ACC112 (cell line): ENCODE results near the gene OSM.

ENCODE experiments used
- H2AFZ ChIP-seq: fragments of 200-600 bp; sonication (generic); one replicate; pipeline ENCODE4 v1.6.0; 2017; ENCODE audit warnings: antibody characterized with exemption, low read length; ENCODE audit not compliant: unreplicated experiment
- H3K27ac ChIP-seq: fragments of 200-600 bp; sonication (generic); 2 replicates; pipeline ENCODE4 v1.5.1; 2014; ENCODE audit warnings: low read depth, mild to moderate bottlenecking, antibody characterized with exemption, low read length, moderate library complexity
- H3K27me3 ChIP-seq: fragments of 200-600 bp; sonication (generic); 2 replicates; pipeline ENCODE4 v1.6.1; 2014; ENCODE audit warnings: mild to moderate bottlenecking, antibody characterized with exemption, low read length, moderate library complexity, mixed read lengths; ENCODE audit not compliant: insufficient read depth
- H3K36me3 ChIP-seq: fragments of 200-600 bp; sonication (generic); 2 replicates; pipeline ENCODE4 v1.6.1; 2016; ENCODE audit warnings: mild to moderate bottlenecking, antibody characterized with exemption, low read length, moderate library complexity, mixed read lengths; ENCODE audit not compliant: insufficient read depth
- H3K4me1 ChIP-seq: fragments of 200-600 bp; sonication (generic); one replicate; pipeline ENCODE4 v1.6.1; 2016; ENCODE audit warnings: low read length, mixed read lengths; ENCODE audit not compliant: insufficient read depth, unreplicated experiment, control insufficient read depth
- H3K4me3 ChIP-seq: fragments of 200-600 bp; sonication (generic); 2 replicates; pipeline ENCODE4 v1.5.1; 2014; ENCODE audit warnings: mild to moderate bottlenecking, low read depth, low read length
- H3K79me2 ChIP-seq: fragments of 200-600 bp; sonication (generic); one replicate; pipeline ENCODE4 v1.6.0; 2016; ENCODE audit warnings: low read length; ENCODE audit not compliant: control insufficient read depth, unreplicated experiment, insufficient read depth

OSM gene

GRCh38 chr22:30249049-30250038, 17.3 kb downstream of the OSM start:
- H3K4me1 ChIP-seq = peaks cover 70% of the 10 kb centered on the region
- H3K79me2 ChIP-seq = peaks cover 27% of the 10 kb centered on the region
- no peaks in the 10 kb centered on the region for H3K36me3 ChIP-seq
- H3K4me3 ChIP-seq = no peak overlapping the region
- peak overlapping the region; percentile 87; the same call in 1 of the 2 replicates for H3K27ac ChIP-seq
- no peaks in the 10 kb centered on the region for H3K27me3 ChIP-seq
- H2AFZ ChIP-seq = no peak overlapping the region

DNA sequence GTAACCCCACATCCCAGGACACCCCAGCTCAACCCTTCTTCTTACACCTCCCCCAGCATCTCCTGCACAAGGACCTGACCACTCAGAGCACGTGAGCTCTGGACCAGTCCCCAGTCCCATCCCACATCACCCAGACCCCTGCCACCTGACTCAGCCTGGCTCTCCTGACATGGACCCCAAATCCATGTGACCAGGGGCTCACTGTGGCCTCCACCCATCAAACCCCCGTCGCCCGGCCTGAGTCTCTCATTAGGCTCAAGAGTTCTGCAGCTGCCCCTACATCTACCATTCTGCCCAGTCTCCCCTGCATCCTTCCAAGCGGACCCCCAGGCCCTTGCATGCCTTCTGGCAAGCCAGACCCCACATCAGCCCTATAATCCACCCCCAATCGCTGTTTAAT, 18.2 kb downstream of the OSM start:
- no peak overlapping the region for H3K4me3 ChIP-seq

DNA sequence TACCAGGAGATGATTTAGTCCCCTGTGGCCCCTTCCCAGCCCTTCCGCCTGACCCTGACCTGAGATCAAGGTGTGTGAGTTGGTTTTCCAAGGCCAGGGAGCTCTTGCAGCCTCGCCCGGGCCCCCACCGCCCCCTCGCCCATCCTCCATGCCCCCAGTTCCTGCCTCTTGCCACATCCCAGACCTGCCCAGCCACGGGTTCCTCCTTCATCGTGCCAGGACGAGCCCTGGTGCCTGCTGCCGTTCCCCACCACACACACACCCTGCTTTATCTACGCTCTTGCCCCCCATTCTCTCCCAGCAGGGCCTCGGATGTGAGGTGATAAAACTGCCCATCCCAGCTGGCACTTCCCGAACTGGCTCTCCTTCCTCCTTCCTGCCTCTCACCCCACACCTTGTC, 18.7 kb downstream of the OSM start:
- no peaks in the 10 kb centered on the region for H3K27me3 ChIP-seq
- H2AFZ ChIP-seq = no peak overlapping the region
- no peaks in the 10 kb centered on the region; the same call in 1 of the 2 replicates for H3K36me3 ChIP-seq
- peaks cover 79% of the 10 kb centered on the region for H3K4me1 ChIP-seq
- no peak overlapping the region for H3K4me3 ChIP-seq
- peak overlapping the region; percentile 89; the same call in 1 of the 2 replicates for H3K27ac ChIP-seq
- peaks cover 28% of the 10 kb centered on the region for H3K79me2 ChIP-seq

More for the DNA sequence above, 18.2 kb downstream of the OSM start:
- Histone ChIP-seq H3K27ac (peak overlapping the region; percentile 87; the same call in 1 of the 2 replicates), H3K79me2 (peaks cover 28% of the 10 kb centered on the region), H2AFZ (no peak overlapping the region), H3K36me3 (no peaks in the 10 kb centered on the region), H3K4me1 (peaks cover 73% of the 10 kb centered on the region), H3K27me3 (no peaks in the 10 kb centered on the region)

DNA sequence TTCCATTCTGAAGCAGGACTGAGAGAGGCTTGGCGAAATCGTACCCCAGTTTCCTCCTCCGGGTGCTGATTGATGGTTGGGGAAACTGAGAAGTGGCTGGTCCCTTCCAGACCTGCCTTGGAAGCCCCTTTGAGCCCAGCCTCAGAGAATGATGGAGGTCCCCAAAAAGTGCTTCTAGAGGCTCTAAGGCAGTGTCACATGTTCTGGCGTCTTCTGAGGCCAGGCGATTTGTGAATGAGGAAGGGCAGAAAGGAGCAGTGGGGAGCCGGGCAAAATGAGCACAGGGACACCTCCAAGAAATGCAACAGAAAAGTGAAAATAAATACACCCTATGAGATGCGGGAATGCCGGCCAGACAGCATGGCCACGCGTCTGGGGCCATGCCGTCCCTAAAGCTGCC, 19.1 kb downstream of the OSM start:
- peak overlapping the region; percentile 91 for H3K4me3 ChIP-seq
- H2AFZ ChIP-seq = no peak overlapping the region

GRCh38 chr22:30246814-30247376, 19.8 kb downstream of the OSM start:
- Histone ChIP-seq H3K79me2 (peaks cover 28% of the 10 kb centered on the region), H3K27me3 (no peaks in the 10 kb centered on the region)

More for the DNA sequence above, 19.1 kb downstream of the OSM start:
- Histone ChIP-seq H3K27ac (peak overlapping the region; percentile 89), H3K36me3 (no peaks in the 10 kb centered on the region; the same call in 1 of the 2 replicates), H3K4me1 (peaks cover 80% of the 10 kb centered on the region), H3K79me2 (peaks cover 28% of the 10 kb centered on the region), H3K27me3 (no peaks in the 10 kb centered on the region)

DNA sequence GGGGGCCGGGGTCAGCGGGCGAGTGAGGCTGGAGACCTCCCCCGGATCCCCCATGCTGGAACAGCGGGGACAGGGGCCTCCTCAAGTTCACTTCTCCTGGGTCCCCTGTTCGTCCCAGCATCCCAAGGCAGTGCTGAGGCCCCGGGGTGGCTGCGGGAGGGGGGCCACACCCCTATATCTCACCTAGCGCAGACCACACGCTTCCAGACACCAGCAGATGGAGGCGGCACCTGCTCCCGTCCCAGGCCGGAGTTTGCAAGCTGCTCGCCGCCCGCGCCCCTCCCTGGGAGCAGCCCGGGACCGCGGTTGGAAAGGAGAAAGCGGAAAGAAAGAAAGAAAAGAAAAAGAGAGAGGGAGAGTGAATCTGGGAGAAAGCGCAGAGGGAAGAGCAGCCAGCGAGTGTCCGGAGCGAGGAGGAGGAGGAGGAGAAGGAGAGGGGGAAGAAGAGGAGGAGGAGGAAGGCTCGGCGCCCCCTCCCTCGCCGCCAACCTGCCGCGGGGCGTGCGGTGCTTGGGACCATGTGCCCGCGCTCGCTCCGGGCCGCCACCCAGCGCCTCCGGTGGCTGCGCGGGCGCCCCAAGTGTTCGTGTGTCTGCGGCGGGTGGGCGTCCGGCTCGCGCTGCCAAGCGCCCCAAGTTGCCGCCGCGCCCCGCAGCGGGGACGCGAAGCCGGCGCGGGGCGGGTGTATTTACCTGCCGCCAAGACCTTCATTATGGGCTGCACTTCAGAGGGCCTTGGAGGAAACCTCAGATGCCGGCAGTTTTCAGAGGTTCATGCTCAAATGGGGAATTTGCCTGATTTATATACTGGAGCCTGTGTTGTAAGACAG, 20.5 kb downstream of the OSM start, which contains the start of gene LIF:
Gene LIF, minus strand, starts transcription at position 775 of the 829 bp plus-strand sequence. Its CDS starts 64 bp downstream, at position 711.
- Histone ChIP-seq H3K36me3 (no peaks in the 10 kb centered on the region; the same call in 1 of the 2 replicates), H3K4me1 (peaks cover 76% of the 10 kb centered on the region), H2AFZ (peak within 1 kb of the TSS; percentile 50), H3K27me3 (no peaks in the 10 kb centered on the region), H3K27ac (peak within 1 kb of the TSS; percentile 89), H3K79me2 (peaks cover 28% of the 10 kb centered on the region), H3K4me3 (peak within 1 kb of the TSS; percentile 91)

More at GRCh38 chr22:30246814-30247376, 19.8 kb downstream of the OSM start:
- Histone ChIP-seq H2AFZ (peak overlapping the region; percentile 50), H3K4me1 (peaks cover 76% of the 10 kb centered on the region), H3K27ac (peak overlapping the region; percentile 89), H3K4me3 (peak overlapping the region; percentile 91), H3K36me3 (no peaks in the 10 kb centered on the region; the same call in 1 of the 2 replicates)

- no peak overlapping the region for H2AFZ ChIP-seq
- H3K36me3 ChIP-seq = no peaks in the 10 kb centered on the region; the same call in 1 of the 2 replicates
- peak overlapping the region; percentile 89 for H3K27ac ChIP-seq
- H3K4me3 ChIP-seq = peak overlapping the region; percentile 91
- H3K79me2 ChIP-seq = peaks cover 28% of the 10 kb centered on the region
- no peaks in the 10 kb centered on the region for H3K27me3 ChIP-seq
- H3K4me1 ChIP-seq = peaks cover 72% of the 10 kb centered on the region
Measured at GRCh38 chr22:30245181-30245984, 21.3 kb downstream of the OSM start.

DNA sequence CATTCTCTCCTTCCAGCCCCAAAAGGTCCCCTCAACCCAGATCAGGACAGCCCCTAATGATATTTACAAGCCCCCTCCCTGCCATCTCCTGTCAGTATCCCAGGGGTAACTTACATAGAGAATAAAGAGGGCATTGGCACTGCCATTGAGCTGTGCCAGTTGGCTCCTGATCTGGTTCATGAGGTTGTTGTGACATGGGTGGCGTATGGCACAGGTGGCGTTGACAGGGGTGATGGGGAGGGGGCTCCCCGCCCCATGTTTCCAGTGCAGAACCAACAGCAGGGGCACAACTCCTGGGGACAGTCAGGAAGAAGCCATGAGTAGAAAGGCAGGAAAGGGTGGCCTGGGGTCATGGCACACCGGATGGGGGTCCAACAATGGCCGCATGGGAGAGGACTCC, 22.0 kb downstream of the OSM start:
- Histone ChIP-seq H3K79me2 (peaks cover 28% of the 10 kb centered on the region), H3K36me3 (no peaks in the 10 kb centered on the region; the same call in 1 of the 2 replicates), H2AFZ (no peak overlapping the region), H3K4me1 (peaks cover 66% of the 10 kb centered on the region), H3K27ac (peak overlapping the region; percentile 89), H3K4me3 (peak overlapping the region; percentile 91), H3K27me3 (no peaks in the 10 kb centered on the region)

- Histone ChIP-seq H2AFZ (no peak overlapping the region), H3K79me2 (peaks cover 28% of the 10 kb centered on the region), H3K4me1 (peaks cover 61% of the 10 kb centered on the region), H3K4me3 (peak overlapping the region; percentile 91; the same call in 1 of the 2 replicates), H3K36me3 (no peaks in the 10 kb centered on the region; the same call in 1 of the 2 replicates), H3K27ac (peak overlapping the region; percentile 89; the same call in 1 of the 2 replicates), H3K27me3 (no peaks in the 10 kb centered on the region)
Measured at GRCh38 chr22:30244066-30244465, 22.6 kb downstream of the OSM start.
